ENCODE measurements around the gene SRPK1.
"Not testable (repeated sequence)": the region's sequence is repeated elsewhere in the genome, so short reads cannot be mapped to it uniquely, and the experiment has no call there.

The SRPK1 gene

GRCh38 chr6:35931120-35931561 is 10.2 kb upstream of the SRPK1 start:
- no peak for DNase-seq (ENCODE audit: low spot score)

DNA sequence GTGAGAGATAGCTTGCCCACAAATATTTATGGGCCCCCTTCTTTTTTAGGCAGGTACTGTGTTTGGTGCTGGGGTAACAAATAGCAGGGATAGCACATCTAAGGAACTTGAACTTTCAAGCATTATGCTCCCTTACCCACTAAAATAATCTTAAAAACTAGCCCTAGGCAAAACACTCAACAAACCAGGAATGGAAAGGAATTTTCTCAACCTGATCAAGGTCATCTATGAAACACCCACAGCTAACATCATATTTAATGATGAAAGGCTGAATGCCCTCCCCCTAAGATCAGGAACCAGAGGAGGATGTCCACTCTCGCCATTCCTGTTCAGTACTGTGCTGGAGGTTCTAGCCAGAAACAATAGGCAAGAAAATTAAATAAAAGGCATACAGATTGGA is 8.7 kb upstream of the SRPK1 start:
- DNase-seq (ENCODE audit: low spot score) = no peak

- DNase-seq (ENCODE audit: low spot score) = no peak
Measured at GRCh38 chr6:35926509-35927215, 5.8 kb upstream of the SRPK1 start.

GRCh38 chr6:35925961-35926360 is 5.1 kb upstream of the SRPK1 start:
- no peak for DNase-seq (ENCODE audit: low spot score)

GRCh38 chr6:35924146-35924545 is 3.2 kb upstream of the SRPK1 start:
- no peak for DNase-seq (ENCODE audit: low spot score)

GRCh38 chr6:35922139-35922554 is 1.2 kb upstream of the SRPK1 start:
- no peak for DNase-seq (ENCODE audit: low spot score)

- peak; percentile 71 for DNase-seq (ENCODE audit: low spot score)
Measured at GRCh38 chr6:35919827-35920751, 809 bp downstream of the SRPK1 start.

DNA sequence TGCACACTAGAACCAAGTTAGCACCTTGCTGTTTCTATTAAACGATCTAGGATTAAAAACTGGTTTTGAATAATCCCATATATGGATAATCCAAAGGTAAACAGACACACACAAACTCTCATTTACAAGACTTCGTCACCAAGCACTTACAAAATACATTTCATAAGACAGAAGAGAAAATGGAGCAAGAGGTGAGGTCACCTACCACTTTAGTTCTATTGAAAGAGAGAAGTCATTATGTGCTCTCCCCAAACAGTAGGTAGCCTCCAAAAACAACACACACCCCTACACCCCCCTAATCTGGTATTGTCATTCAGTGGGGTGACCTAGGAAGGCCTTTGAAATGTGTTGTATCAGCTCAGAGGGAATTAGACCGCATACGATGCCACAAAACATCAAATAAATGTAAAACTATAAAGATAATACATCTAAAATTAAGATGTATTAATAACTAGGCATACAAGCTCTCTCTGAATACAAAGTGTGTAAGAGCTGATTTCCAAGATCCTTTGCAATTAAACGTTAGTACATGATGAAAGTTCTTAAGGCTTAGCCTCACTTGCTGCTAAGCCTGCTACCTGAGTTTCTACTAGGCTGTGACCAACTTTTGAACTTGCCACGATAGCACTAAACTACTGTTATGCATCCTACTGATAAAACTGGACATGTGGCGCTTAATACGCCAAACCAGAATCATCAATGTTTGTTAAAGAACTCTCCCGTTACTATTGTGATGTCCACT is 1.6 kb downstream of the SRPK1 start:
- no peak for DNase-seq (ENCODE audit: low spot score)

DNA sequence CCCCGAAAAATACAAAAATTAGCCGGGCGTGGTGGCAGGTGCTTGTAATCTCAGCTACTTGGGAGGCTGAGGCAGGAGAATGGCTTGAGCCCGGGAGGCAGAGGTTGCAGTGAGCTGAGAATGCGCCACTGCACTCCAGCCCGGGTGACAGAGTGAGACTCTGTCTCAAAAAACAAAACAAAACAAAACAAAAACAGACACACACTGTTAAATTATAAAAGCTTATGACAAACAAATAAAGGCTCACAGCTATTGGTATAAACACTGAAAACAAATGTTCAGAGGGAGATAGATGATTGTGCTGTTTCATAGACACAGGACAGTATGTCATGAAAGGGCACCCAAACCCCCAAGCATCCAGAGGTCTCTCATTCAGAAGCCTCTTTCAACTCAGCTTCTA is 4.0 kb downstream of the SRPK1 start:
- not testable (repeated sequence) for DNase-seq (ENCODE audit: low spot score)

DNA sequence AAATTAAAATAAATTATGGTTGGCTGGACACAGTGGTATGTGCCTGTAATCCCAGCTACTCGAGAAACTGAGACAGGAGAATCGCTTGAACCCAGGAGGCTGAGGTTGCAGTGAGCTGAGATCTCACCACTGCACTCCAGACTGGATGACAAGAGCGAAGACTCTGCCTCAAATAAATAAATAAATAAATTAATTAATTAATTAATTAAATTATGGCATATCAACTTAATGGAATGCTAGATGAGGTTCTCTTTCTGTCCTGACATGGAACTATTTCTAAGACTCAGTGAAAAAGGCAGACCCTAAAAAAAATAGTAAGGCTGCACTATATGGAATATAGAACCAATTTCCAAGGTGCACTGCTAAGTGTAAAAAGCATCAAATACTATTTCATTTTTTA is 4.8 kb downstream of the SRPK1 start:
- no peak for DNase-seq (ENCODE audit: low spot score)

DNA sequence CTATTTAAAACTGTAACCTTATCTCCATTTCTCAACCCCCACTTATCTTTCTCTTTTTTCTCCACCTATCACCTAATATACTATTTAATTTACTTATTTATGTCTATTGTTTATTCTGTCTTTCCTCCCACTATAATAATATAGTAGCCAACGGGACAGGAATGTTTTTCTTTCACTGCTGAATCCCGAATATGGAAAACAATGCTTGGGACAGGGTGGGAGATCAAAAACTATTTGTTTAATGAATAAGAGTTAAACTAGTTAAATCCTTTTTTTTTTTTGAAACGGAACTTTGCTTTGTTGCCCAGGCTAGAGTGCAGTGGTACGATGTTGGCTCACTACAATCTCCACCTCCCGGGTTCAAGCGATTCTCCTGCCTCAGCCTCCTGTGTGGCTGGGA is 6.4 kb downstream of the SRPK1 start:
- DNase-seq (ENCODE audit: low spot score) = no peak

- no peak for DNase-seq (ENCODE audit: low spot score)
Measured at GRCh38 chr6:35911871-35912653, 8.8 kb downstream of the SRPK1 start.

GRCh38 chr6:35909571-35909970 is 11.3 kb downstream of the SRPK1 start:
- DNase-seq (ENCODE audit: low spot score) = not testable (repeated sequence)

GRCh38 chr6:35908753-35909401 is 12.0 kb downstream of the SRPK1 start:
- not testable (repeated sequence) for DNase-seq (ENCODE audit: low spot score)

DNA sequence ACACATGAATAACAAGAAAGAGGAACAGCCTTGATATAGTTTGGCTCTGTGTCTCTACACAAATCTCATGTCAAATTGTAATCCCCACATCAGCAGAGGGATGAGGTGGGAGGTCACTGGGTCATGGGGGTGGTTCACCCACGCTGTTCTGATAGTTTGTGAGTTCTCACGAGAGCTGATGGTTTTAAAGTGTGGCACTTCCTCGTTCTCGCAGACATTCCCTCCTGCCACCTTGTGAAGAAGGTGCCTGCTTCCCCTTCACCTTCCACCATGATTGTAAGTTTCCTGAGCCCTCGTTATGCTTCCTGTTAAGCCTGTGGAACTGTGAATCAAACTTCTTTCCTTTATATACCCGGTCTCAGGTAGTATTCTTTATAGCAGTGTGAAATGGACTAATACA is 13.1 kb downstream of the SRPK1 start:
- DNase-seq (ENCODE audit: low spot score) = no peak

GRCh38 chr6:35906499-35906846 is 14.4 kb downstream of the SRPK1 start:
- DNase-seq (ENCODE audit: low spot score) = no peak

- DNase-seq (ENCODE audit: low spot score) = no peak
Measured at GRCh38 chr6:35905841-35906498, 14.9 kb downstream of the SRPK1 start.

GRCh38 chr6:35905141-35905785 is 15.6 kb downstream of the SRPK1 start:
- no peak for DNase-seq (ENCODE audit: low spot score)

GRCh38 chr6:35903679-35904078 is 17.2 kb downstream of the SRPK1 start:
- no peak for DNase-seq (ENCODE audit: low spot score)

GRCh38 chr6:35900448-35900847 is 20.4 kb downstream of the SRPK1 start:
- DNase-seq (ENCODE audit: low spot score) = no peak
